NCI-H1092 (cell line): ENCODE measurements around the gene NACC1.

ENCODE experiments used
- DNase-seq: peaks from one replicate; lab custom pipeline; 2025; lab: John Stamatoyannopoulos, UW

The NACC1 gene

GRCh38 chr19:13100031-13100588, 18.0 kb upstream of the NACC1 start:
- no peak for DNase-seq

- no peak for DNase-seq
Measured at GRCh38 chr19:13100841-13101589, 17.0 kb upstream of the NACC1 start.

- DNase-seq, result no peak
Measured at GRCh38 chr19:13101590-13102415, 16.3 kb upstream of the NACC1 start.

GRCh38 chr19:13102416-13102665, 15.7 kb upstream of the NACC1 start:
- DNase-seq, result no peak

- DNase-seq, result no peak
Measured at GRCh38 chr19:13102666-13103580, 15.1 kb upstream of the NACC1 start, which contains the start of gene LYL1. TSS of gene LYL1 (minus strand) at chr19:13102858. CDS start at chr19:13101171, 1,687 bp downstream.

GRCh38 chr19:13103581-13104359, 14.3 kb upstream of the NACC1 start:
- DNase-seq, result no peak

GRCh38 chr19:13104360-13104847, 13.7 kb upstream of the NACC1 start:
- DNase-seq, result no peak

- no peak for DNase-seq
Measured at GRCh38 chr19:13104848-13105711, 13.0 kb upstream of the NACC1 start.

- no peak for DNase-seq
Measured at GRCh38 chr19:13109361-13110098, 8.5 kb upstream of the NACC1 start.

- no peak for DNase-seq
Measured at GRCh38 chr19:13110099-13110610, 7.9 kb upstream of the NACC1 start.

- no peak for DNase-seq
Measured at GRCh38 chr19:13112555-13112954, 5.5 kb upstream of the NACC1 start.

GRCh38 chr19:13115936-13116281, 2.2 kb upstream of the NACC1 start:
- no peak for DNase-seq

- DNase-seq, result peak; percentile 85
Measured at GRCh38 chr19:13116282-13117175, 1.5 kb upstream of the NACC1 start, which contains the start of gene TRMT1. TSS of gene TRMT1 (minus strand) at chr19:13116740. CDS start at chr19:13116399, 341 bp downstream.

- no peak for DNase-seq
Measured at GRCh38 chr19:13117176-13117771, 790 bp upstream of the NACC1 start.

GRCh38 chr19:13118424-13119193, 545 bp downstream of the NACC1 start:
- DNase-seq, result no peak

- DNase-seq, result no peak
Measured at GRCh38 chr19:13119627-13120026, 1.6 kb downstream of the NACC1 start.

GRCh38 chr19:13120031-13120430, 2.0 kb downstream of the NACC1 start:
- DNase-seq, result no peak
